ENCODE data around the gene PIP4K2A. TPM values are rescaled to one million over a fixed set of nuclear protein-coding genes. Genes with fewer than 3 reads are reported as not detected.

Gene PIP4K2A
- total and polyA plus RNA-seq, 2 experiments from 2014 or later = 39.9 to 40.1 TPM

DNA sequence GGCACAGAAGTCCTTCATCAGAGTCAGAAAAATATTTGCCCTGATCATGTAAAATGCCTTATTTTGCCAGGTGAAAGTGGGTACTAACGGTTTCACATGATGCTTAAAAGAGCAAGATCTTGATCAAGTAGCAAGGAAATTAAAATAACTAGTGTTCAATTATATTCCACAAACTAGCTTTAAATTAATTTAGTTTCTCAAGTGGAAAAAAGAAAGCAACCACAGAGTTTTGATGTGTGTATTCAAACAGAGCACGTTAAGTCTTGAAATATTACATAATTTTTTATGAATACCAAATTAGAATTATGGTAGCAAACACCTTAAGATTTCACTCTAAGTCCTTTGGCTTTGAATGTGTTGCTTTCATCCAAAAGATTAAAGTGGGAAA, 47.3 kb downstream of the PIP4K2A start:
- H3K9me2 ChIP-seq (ENCODE audit: insufficient read depth) = no peaks in the 10 kb centered on the region
- H3K4me3 ChIP-seq = no peak overlapping the region
- no peak overlapping the region for H2AFZ ChIP-seq
- TF ChIP-seq EZH2 (IDR thresholded peaks at IDR 0.05; ENCODE audit: low read depth, unreplicated experiment) (no peak), EZH2phosphoT487 (IDR thresholded peaks at IDR 0.05; ENCODE audit: unreplicated experiment) (no peak), ZNF114 (CRISPR knock-in tag; IDR thresholded peaks at IDR 0.05) (no peak), JUNB (IDR thresholded peaks at IDR 0.05; ENCODE audit: unreplicated experiment) (no peak), STAT1 (IDR thresholded peaks at IDR 0.05; ENCODE audit: unreplicated experiment) (no peak), ZNF331 (CRISPR knock-in tag; IDR thresholded peaks at IDR 0.05; ENCODE audit: low read depth) (no peak), CREB1 (CRISPR knock-in tag; IDR thresholded peaks at IDR 0.05; ENCODE audit: low read depth) (no peak), POLR2AphosphoS5 (IDR thresholded peaks at IDR 0.05; ENCODE audit: low read depth) (no peak), NANOG (IDR thresholded peaks at IDR 0.05; ENCODE audit: borderline replicate concordance) (no peak)
- TF ChIP-seq, protein P1, sequence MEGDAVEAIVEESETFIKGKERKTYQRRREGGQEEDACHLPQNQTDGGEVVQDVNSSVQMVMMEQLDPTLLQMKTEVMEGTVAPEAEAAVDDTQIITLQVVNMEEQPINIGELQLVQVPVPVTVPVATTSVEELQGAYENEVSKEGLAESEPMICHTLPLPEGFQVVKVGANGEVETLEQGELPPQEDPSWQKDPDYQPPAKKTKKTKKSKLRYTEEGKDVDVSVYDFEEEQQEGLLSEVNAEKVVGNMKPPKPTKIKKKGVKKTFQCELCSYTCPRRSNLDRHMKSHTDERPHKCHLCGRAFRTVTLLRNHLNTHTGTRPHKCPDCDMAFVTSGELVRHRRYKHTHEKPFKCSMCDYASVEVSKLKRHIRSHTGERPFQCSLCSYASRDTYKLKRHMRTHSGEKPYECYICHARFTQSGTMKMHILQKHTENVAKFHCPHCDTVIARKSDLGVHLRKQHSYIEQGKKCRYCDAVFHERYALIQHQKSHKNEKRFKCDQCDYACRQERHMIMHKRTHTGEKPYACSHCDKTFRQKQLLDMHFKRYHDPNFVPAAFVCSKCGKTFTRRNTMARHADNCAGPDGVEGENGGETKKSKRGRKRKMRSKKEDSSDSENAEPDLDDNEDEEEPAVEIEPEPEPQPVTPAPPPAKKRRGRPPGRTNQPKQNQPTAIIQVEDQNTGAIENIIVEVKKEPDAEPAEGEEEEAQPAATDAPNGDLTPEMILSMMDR (conservative IDR thresholded peaks at IDR 0.05; ENCODE audit: low read depth in 2 of 2) = no peak
- TF ChIP-seq, protein P2, sequence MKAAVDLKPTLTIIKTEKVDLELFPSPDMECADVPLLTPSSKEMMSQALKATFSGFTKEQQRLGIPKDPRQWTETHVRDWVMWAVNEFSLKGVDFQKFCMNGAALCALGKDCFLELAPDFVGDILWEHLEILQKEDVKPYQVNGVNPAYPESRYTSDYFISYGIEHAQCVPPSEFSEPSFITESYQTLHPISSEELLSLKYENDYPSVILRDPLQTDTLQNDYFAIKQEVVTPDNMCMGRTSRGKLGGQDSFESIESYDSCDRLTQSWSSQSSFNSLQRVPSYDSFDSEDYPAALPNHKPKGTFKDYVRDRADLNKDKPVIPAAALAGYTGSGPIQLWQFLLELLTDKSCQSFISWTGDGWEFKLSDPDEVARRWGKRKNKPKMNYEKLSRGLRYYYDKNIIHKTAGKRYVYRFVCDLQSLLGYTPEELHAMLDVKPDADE (IDR thresholded peaks at IDR 0.05) = no peak
- TF ChIP-seq, protein P3, sequence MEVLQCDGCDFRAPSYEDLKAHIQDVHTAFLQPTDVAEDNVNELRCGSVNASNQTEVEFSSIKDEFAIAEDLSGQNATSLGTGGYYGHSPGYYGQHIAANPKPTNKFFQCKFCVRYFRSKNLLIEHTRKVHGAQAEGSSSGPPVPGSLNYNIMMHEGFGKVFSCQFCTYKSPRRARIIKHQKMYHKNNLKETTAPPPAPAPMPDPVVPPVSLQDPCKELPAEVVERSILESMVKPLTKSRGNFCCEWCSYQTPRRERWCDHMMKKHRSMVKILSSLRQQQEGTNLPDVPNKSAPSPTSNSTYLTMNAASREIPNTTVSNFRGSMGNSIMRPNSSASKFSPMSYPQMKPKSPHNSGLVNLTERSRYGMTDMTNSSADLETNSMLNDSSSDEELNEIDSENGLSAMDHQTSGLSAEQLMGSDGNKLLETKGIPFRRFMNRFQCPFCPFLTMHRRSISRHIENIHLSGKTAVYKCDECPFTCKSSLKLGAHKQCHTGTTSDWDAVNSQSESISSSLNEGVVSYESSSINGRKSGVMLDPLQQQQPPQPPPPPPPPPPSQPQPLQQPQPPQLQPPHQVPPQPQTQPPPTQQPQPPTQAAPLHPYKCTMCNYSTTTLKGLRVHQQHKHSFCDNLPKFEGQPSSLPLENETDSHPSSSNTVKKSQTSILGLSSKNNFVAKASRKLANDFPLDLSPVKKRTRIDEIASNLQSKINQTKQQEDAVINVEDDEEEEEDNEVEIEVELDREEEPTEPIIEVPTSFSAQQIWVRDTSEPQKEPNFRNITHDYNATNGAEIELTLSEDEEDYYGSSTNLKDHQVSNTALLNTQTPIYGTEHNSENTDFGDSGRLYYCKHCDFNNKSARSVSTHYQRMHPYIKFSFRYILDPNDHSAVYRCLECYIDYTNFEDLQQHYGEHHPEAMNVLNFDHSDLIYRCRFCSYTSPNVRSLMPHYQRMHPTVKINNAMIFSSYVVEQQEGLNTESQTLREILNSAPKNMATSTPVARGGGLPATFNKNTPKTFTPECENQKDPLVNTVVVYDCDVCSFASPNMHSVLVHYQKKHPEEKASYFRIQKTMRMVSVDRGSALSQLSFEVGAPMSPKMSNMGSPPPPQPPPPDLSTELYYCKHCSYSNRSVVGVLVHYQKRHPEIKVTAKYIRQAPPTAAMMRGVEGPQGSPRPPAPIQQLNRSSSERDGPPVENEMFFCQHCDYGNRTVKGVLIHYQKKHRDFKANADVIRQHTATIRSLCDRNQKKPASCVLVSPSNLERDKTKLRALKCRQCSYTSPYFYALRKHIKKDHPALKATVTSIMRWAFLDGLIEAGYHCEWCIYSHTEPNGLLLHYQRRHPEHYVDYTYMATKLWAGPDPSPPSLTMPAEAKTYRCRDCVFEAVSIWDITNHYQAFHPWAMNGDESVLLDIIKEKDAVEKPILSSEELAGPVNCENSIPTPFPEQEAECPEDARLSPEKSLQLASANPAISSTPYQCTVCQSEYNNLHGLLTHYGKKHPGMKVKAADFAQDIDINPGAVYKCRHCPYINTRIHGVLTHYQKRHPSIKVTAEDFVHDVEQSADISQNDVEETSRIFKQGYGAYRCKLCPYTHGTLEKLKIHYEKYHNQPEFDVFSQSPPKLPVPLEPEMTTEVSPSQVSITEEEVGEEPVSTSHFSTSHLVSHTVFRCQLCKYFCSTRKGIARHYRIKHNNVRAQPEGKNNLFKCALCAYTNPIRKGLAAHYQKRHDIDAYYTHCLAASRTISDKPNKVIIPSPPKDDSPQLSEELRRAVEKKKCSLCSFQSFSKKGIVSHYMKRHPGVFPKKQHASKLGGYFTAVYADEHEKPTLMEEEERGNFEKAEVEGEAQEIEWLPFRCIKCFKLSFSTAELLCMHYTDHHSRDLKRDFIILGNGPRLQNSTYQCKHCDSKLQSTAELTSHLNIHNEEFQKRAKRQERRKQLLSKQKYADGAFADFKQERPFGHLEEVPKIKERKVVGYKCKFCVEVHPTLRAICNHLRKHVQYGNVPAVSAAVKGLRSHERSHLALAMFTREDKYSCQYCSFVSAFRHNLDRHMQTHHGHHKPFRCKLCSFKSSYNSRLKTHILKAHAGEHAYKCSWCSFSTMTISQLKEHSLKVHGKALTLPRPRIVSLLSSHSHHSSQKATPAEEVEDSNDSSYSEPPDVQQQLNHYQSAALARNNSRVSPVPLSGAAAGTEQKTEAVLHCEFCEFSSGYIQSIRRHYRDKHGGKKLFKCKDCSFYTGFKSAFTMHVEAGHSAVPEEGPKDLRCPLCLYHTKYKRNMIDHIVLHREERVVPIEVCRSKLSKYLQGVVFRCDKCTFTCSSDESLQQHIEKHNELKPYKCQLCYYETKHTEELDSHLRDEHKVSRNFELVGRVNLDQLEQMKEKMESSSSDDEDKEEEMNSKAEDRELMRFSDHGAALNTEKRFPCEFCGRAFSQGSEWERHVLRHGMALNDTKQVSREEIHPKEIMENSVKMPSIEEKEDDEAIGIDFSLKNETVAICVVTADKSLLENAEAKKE (CRISPR knock-in tag; IDR thresholded peaks at IDR 0.05) = no peak
- TF ChIP-seq, protein P4, sequence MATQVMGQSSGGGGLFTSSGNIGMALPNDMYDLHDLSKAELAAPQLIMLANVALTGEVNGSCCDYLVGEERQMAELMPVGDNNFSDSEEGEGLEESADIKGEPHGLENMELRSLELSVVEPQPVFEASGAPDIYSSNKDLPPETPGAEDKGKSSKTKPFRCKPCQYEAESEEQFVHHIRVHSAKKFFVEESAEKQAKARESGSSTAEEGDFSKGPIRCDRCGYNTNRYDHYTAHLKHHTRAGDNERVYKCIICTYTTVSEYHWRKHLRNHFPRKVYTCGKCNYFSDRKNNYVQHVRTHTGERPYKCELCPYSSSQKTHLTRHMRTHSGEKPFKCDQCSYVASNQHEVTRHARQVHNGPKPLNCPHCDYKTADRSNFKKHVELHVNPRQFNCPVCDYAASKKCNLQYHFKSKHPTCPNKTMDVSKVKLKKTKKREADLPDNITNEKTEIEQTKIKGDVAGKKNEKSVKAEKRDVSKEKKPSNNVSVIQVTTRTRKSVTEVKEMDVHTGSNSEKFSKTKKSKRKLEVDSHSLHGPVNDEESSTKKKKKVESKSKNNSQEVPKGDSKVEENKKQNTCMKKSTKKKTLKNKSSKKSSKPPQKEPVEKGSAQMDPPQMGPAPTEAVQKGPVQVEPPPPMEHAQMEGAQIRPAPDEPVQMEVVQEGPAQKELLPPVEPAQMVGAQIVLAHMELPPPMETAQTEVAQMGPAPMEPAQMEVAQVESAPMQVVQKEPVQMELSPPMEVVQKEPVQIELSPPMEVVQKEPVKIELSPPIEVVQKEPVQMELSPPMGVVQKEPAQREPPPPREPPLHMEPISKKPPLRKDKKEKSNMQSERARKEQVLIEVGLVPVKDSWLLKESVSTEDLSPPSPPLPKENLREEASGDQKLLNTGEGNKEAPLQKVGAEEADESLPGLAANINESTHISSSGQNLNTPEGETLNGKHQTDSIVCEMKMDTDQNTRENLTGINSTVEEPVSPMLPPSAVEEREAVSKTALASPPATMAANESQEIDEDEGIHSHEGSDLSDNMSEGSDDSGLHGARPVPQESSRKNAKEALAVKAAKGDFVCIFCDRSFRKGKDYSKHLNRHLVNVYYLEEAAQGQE (IDR thresholded peaks at IDR 0.05; ENCODE audit: unreplicated experiment) = no peak
- H3K27me3 ChIP-seq (ENCODE audit: insufficient read depth) = no peaks in the 10 kb centered on the region
- Mint-ChIP-seq H3K27ac (no peak overlapping the region), H3K27me3 (ENCODE audit: insufficient read depth, low read depth, poor library complexity) (peaks cover 5% of the 10 kb centered on the region), H3K4me1 (peaks cover 47% of the 10 kb centered on the region), H3K9me3 (no peaks in the 10 kb centered on the region), H3K36me3 (ENCODE audit: low read depth) (no peaks in the 10 kb centered on the region), H3K4me3 (no peak overlapping the region)
- H3K27ac ChIP-seq (ENCODE audit: low read depth) = no peak overlapping the region
- peaks cover 63% of the 10 kb centered on the region for H3K4me1 ChIP-seq (ENCODE audit: insufficient read depth)
- H3K36me3 ChIP-seq (ENCODE audit: insufficient read depth) = no peaks in the 10 kb centered on the region
- peaks cover 98% of the 10 kb centered on the region for H3K79me2 ChIP-seq (replicated peaks; ENCODE audit: insufficient read depth)
- H4K20me1 ChIP-seq (replicated peaks; ENCODE audit: insufficient read depth) = peaks cover under 1% of the 10 kb centered on the region; the same call in 1 of the 2 replicates
- no peak overlapping the region for H3K4me2 ChIP-seq
- H3F3A ChIP-seq (replicated peaks; ENCODE audit: low read depth) = no peaks in the 10 kb centered on the region
- DNase-seq (ENCODE audit: low spot score) (no peak), ATAC-seq (no peak)
